Mesenchymal stem cell (in vitro differentiated cells and primary cell): ENCODE measurements around the gene SDF4.

Experiments used
- DNase-seq: peaks from one replicate; pipeline ENCODE4 v3.0.0-alpha.2; 2013
- H2AFZ ChIP-seq: one replicate; pipeline ENCODE4 v1.6.1; 2013; ENCODE audit warnings: low read depth, mild to moderate bottlenecking, control low read depth, inconsistent platforms, low read length, moderate library complexity
- H2AK5ac ChIP-seq: 2 replicates; pipeline ENCODE4 v1.6.1; 2013; ENCODE audit warnings: low read length, moderate library complexity, mild to moderate bottlenecking, inconsistent platforms; ENCODE audit not compliant: severe bottlenecking
- H2BK120ac ChIP-seq: one replicate; pipeline ENCODE4 v1.6.1; 2013; ENCODE audit warnings: low read depth, mild to moderate bottlenecking, inconsistent platforms, low read length, moderate library complexity
- H2BK12ac ChIP-seq, 2 experiments: one replicate each; pipeline ENCODE4 v1.6.1; 2013; ENCODE audit warnings: inconsistent platforms in 2 of 2, low read length in 2 of 2, mild to moderate bottlenecking in 2 of 2, moderate library complexity in 2 of 2, control low read depth in 1 of 2
- H2BK15ac ChIP-seq: one replicate; pipeline ENCODE4 v1.6.1; 2013; ENCODE audit warnings: mild to moderate bottlenecking, low read depth, inconsistent platforms; ENCODE audit not compliant: poor library complexity, severe bottlenecking
- H2BK5ac ChIP-seq: 2 replicates; pipeline ENCODE4 v1.6.1; 2013; ENCODE audit warnings: low read depth, mild to moderate bottlenecking, low read length, control low read depth, inconsistent platforms; ENCODE audit not compliant: poor library complexity, severe bottlenecking
- H3K14ac ChIP-seq, 2 experiments: one replicate each; pipeline ENCODE4 v1.6.1; 2013; ENCODE audit warnings: inconsistent platforms in 2 of 2, low read length in 2 of 2, control low read depth in 1 of 2, mild to moderate bottlenecking in 1 of 2, moderate library complexity in 1 of 2
- H3K18ac ChIP-seq, 2 experiments: one replicate each; pipeline ENCODE4 v1.6.1; 2013; ENCODE audit warnings: inconsistent platforms in 2 of 2, low read length in 2 of 2, control low read depth in 1 of 2, low read depth in 1 of 2, mild to moderate bottlenecking in 1 of 2
- H3K23ac ChIP-seq, 2 experiments: one replicate each; pipeline ENCODE4 v1.6.1; 2013; ENCODE audit warnings: inconsistent platforms in 2 of 2, low read length in 2 of 2, mild to moderate bottlenecking in 2 of 2, moderate library complexity in 2 of 2, control low read depth in 1 of 2
- H3K27ac ChIP-seq: 2 replicates; pipeline ENCODE4 v1.5.1; 2013; ENCODE audit warnings: mild to moderate bottlenecking, moderate library complexity, low read length, control low read depth, inconsistent platforms; ENCODE audit not compliant: poor library complexity, severe bottlenecking
- H3K27me3 ChIP-seq, 2 experiments: 2 replicates each; pipeline versions ENCODE4 v1.6.1 to v1.7.0; 2013; ENCODE audit warnings: low read length in 2 of 2, mild to moderate bottlenecking in 2 of 2, moderate library complexity in 2 of 2, control low read depth in 1 of 2, inconsistent platforms in 1 of 2; ENCODE audit not compliant: control insufficient read depth in 1 of 2, insufficient read depth in 1 of 2
- H3K36me3 ChIP-seq, 2 experiments: 2 replicates each; pipeline versions ENCODE4 v1.6.1 to v1.7.0; 2013; ENCODE audit warnings: low read length in 2 of 2, control low read depth in 1 of 2, inconsistent platforms in 1 of 2, low read depth in 1 of 2, mild to moderate bottlenecking in 1 of 2; ENCODE audit not compliant: insufficient read depth in 2 of 2, control insufficient read depth in 1 of 2
- H3K4ac ChIP-seq, 2 experiments: one replicate each; pipeline ENCODE4 v1.6.1; 2013; ENCODE audit warnings: inconsistent platforms in 2 of 2, low read length in 2 of 2, mild to moderate bottlenecking in 2 of 2, moderate library complexity in 2 of 2, control low read depth in 1 of 2, low read depth in 1 of 2
- H3K4me1 ChIP-seq: 2 replicates; pipeline ENCODE4 v1.6.1; 2013; ENCODE audit warnings: low read depth, low read length, control low read depth; ENCODE audit not compliant: control insufficient read depth, insufficient read depth
- H3K4me2 ChIP-seq: 2 replicates; pipeline ENCODE4 v1.6.1; 2013; ENCODE audit warnings: low read length, mild to moderate bottlenecking, inconsistent platforms; ENCODE audit not compliant: poor library complexity, severe bottlenecking
- H3K4me3 ChIP-seq, 2 experiments: 2 replicates each; pipeline versions ENCODE4 v1.5.1 to v1.7.0; 2013; ENCODE audit warnings: low read length in 2 of 2, mild to moderate bottlenecking in 2 of 2, control low read depth in 1 of 2, low read depth in 1 of 2; ENCODE audit not compliant: insufficient read depth in 1 of 2
- H3K79me1 ChIP-seq: replicated peaks from 2 replicates; pipeline ENCODE4 v1.6.1; 2013; ENCODE audit warnings: mild to moderate bottlenecking, control low read depth, low read length, inconsistent platforms; ENCODE audit not compliant: poor library complexity, severe bottlenecking
- H3K9ac ChIP-seq: 2 replicates; pipeline ENCODE4 v1.7.0; 2013; ENCODE audit warnings: mild to moderate bottlenecking, low read length, moderate library complexity
- H3K9me3 ChIP-seq: 2 replicates; pipeline ENCODE4 v1.7.0; 2013; ENCODE audit warnings: mild to moderate bottlenecking, low read length; ENCODE audit not compliant: control insufficient read depth
- H4K8ac ChIP-seq: one replicate; pipeline ENCODE4 v1.6.1; 2013; ENCODE audit warnings: inconsistent platforms, mild to moderate bottlenecking, low read length, moderate library complexity
- H4K91ac ChIP-seq: one replicate; pipeline ENCODE4 v1.6.1; 2013; ENCODE audit warnings: mild to moderate bottlenecking, low read length, inconsistent platforms
- WGBS: methylation state at CpG from one replicate; pipeline ENCODE4 v1.1.7; 2013; ENCODE audit warnings: mixed read lengths; 5-methylcytosine and 5-hydroxymethylcytosine counted together

The SDF4 gene

DNA sequence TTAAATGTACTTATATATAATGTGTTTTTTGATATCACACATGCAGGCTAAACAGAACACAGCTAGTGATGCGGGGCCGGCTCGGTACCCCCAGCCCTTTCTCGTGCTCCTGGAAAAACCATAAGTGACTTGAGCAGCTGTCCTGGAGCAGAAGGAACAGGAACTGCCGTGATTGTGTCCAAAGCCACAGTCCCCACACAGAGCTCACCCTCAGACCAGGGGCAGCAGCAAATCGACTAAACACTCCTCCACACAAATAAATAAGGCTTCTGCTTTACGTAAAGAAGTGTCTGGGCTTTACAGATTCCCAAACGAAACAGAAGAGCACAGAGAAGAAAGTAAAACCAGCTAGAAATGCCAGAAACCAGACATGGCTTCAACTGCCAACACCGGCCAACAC lies 32.2 kb upstream of the SDF4 start:
- H3K4me3 ChIP-seq = no peak overlapping the region
- peaks cover 39% of the 10 kb centered on the region for H3K4me1 ChIP-seq
- no peak overlapping the region for H2BK15ac ChIP-seq
- peak overlapping the region; percentile 59 for H4K8ac ChIP-seq
- no peak overlapping the region for H2BK5ac ChIP-seq
- 57% methylated on average over 9 of the region's 9 CpGs for WGBS
- H3K18ac ChIP-seq = peak overlapping the region; percentile 52 to 64
- H3K27me3 ChIP-seq = no peaks in the 10 kb centered on the region
- H3K23ac ChIP-seq = no peak overlapping the region
- no peak overlapping the region for H2AFZ ChIP-seq
- H3K14ac ChIP-seq = no peak overlapping the region
- H3K9ac ChIP-seq = no peak overlapping the region
- peak overlapping the region; percentile 95 for H2AK5ac ChIP-seq
- peak overlapping the region; percentile 88 for H3K27ac ChIP-seq
- peak overlapping the region in 1 of 2 experiments; percentile 40 for H2BK12ac ChIP-seq
- no peaks in the 10 kb centered on the region for H3K9me3 ChIP-seq
- H3K4me2 ChIP-seq = no peak overlapping the region
- DNase-seq = peak; percentile 76
- H4K91ac ChIP-seq = peak overlapping the region; percentile 34
- peak overlapping the region in 1 of 2 experiments; percentile 63 for H3K4ac ChIP-seq
- peaks cover 19% of the 10 kb centered on the region for H3K79me1 ChIP-seq
- H2BK120ac ChIP-seq = no peak overlapping the region
- H3K36me3 ChIP-seq = peaks cover 69 to 80% of the 10 kb centered on the region in 2 experiments

- Histone ChIP-seq H3K9ac (no peak overlapping the region), H3K27me3 (no peaks in the 10 kb centered on the region), H2BK120ac (no peak overlapping the region), H3K4me2 (no peak overlapping the region), H2AFZ (no peak overlapping the region), H3K9me3 (no peaks in the 10 kb centered on the region), H3K27ac (no peak overlapping the region), H3K14ac (no peak overlapping the region), H3K4me1 (peaks cover 41% of the 10 kb centered on the region), H3K79me1 (peaks cover 24% of the 10 kb centered on the region), H2BK5ac (no peak overlapping the region), H4K8ac (no peak overlapping the region), H4K91ac (no peak overlapping the region), H3K18ac (no peak overlapping the region), H3K4me3 (no peak overlapping the region), H3K23ac (peak overlapping the region in 1 of 2 experiments; percentile 18), H3K4ac (no peak overlapping the region), H3K36me3 (peaks cover 69 to 75% of the 10 kb centered on the region in 2 experiments), H2BK15ac (no peak overlapping the region), H2AK5ac (peak overlapping the region; percentile 52), H2BK12ac (no peak overlapping the region)
- no peak for DNase-seq
- 98% methylated on average over 8 of the region's 8 CpGs for WGBS
These were observed 31.0 kb upstream of the SDF4 start for GRCh38 chr1:1262758-1263157.

DNA sequence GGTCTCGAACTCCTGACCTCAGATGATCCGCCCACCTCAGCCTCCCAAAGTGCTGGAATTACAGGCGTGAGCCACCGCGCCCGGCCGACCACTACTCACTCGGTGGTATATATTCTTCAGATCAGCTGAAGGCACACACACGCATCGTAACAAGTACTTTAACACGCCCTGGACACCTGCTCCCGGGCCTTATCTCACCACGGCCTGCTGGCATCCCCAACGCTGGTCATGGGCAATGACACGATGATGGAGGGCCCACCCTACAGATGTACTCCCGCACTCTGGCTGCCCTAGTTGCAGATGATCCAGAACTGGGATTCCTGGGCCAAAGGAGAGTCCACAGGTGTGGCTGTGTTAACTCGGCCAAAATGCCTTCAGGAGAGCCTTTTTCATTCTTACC lies 30.3 kb upstream of the SDF4 start:
- peaks cover 27% of the 10 kb centered on the region for H3K79me1 ChIP-seq
- no peak overlapping the region for H2BK120ac ChIP-seq
- H3K9ac ChIP-seq = no peak overlapping the region
- DNase-seq = no peak
- H3K14ac ChIP-seq = no peak overlapping the region
- no peak overlapping the region for H3K4me2 ChIP-seq
- 98% methylated on average over 17 of the region's 17 CpGs for WGBS
- no peak overlapping the region for H2BK15ac ChIP-seq
- H3K23ac ChIP-seq = no peak overlapping the region
- no peak overlapping the region for H3K18ac ChIP-seq
- H3K9me3 ChIP-seq = no peaks in the 10 kb centered on the region
- H2AFZ ChIP-seq = no peak overlapping the region
- H4K91ac ChIP-seq = no peak overlapping the region
- no peak overlapping the region for H2BK12ac ChIP-seq
- H3K4ac ChIP-seq = no peak overlapping the region
- no peak overlapping the region for H2AK5ac ChIP-seq
- H3K4me1 ChIP-seq = peaks cover 41% of the 10 kb centered on the region
- no peak overlapping the region for H4K8ac ChIP-seq
- H2BK5ac ChIP-seq = no peak overlapping the region
- no peak overlapping the region for H3K4me3 ChIP-seq
- no peak overlapping the region for H3K27ac ChIP-seq
- H3K27me3 ChIP-seq = no peaks in the 10 kb centered on the region
- H3K36me3 ChIP-seq = peaks cover 68% of the 10 kb centered on the region in 2 experiments

DNA sequence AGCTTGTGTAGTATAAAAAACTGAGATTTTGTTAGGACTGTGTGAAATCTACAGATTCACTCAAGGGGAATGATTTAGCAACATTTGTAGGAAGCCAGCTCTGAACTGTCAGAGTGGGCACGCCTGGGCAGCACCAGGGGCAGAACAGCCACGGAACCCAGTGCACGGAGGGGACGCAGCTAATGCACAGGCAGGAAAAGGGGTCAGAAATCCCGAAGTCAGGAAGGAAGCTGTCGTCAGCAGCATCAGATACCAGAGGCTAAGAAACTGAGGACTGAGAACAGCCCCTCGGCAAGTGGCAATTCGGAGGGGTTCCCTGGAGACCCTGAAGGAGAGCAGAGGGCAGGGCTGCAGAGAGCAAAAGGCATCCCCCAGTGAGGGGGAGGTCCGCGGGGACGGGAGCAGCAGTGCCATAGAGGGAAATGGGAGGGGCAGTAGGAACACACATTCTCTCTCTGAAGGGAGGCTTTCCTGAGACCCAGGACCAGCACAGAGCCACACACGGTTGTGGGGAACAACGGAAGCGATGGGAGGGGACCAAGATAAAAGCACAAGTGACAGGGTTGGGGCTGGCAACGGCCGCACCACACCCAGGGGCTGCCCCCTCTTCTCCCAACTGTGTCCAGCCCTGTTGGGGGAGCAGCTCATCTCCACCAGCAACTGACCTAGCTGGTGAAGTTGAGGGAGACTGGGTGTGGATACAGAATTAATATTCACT lies 29.2 kb upstream of the SDF4 start:
- Histone ChIP-seq H2BK120ac (no peak overlapping the region), H3K18ac (peak overlapping the region in 1 of 2 experiments; percentile 26), H2AFZ (no peak overlapping the region), H2BK15ac (no peak overlapping the region), H3K4ac (peak overlapping the region in 1 of 2 experiments; percentile 31), H3K9me3 (no peaks in the 10 kb centered on the region), H3K27me3 (no peaks in the 10 kb centered on the region), H3K27ac (no peak overlapping the region), H2AK5ac (peak overlapping the region; percentile 21), H3K4me2 (no peak overlapping the region), H2BK5ac (peak overlapping the region; percentile 51), H3K4me1 (peaks cover 40% of the 10 kb centered on the region), H4K8ac (peak overlapping the region; percentile 85), H3K23ac (no peak overlapping the region), H3K14ac (peak overlapping the region in 1 of 2 experiments; percentile 7), H2BK12ac (peak overlapping the region in 1 of 2 experiments; percentile 51), H3K9ac (no peak overlapping the region), H4K91ac (no peak overlapping the region), H3K79me1 (peaks cover 33% of the 10 kb centered on the region), H3K4me3 (no peak overlapping the region), H3K36me3 (peaks cover 74% of the 10 kb centered on the region in 2 experiments)
- DNase-seq = no peak
- 80% methylated on average over 14 of the region's 16 CpGs for WGBS
